BE2C (cell line): ENCODE results near the gene KIF18B.

Experiments
- DNase-seq: peaks from one replicate; pipeline ENCODE4 v3.0.0-alpha.2; 2020
- H3K27me3 ChIP-seq: fragments of 250-450 bp; sonication (Bioruptor Pico); 2 replicates; pipeline ENCODE4 v1.5.1; 2020; ENCODE audit warnings: mild to moderate bottlenecking
- H3K36me3 ChIP-seq: fragments of 250-450 bp; sonication (Bioruptor Pico); 2 replicates; pipeline ENCODE4 v1.5.1; 2020; ENCODE audit warnings: mild to moderate bottlenecking
- H3K4me1 ChIP-seq: fragments of 250-450 bp; sonication (Bioruptor Pico); 2 replicates; pipeline ENCODE4 v1.5.1; 2020
- H3K4me3 ChIP-seq: 2 replicates; pipeline ENCODE4 v1.5.1; 2011; ENCODE audit warnings: low read depth, low read length
- H3K9me3 ChIP-seq: fragments of 250-450 bp; sonication (Bioruptor Pico); 2 replicates; pipeline ENCODE4 v1.5.1; 2020
- TF ChIP-seq, protein P1 (sequence below): IDR thresholded peaks from 2 replicates; pipeline ENCODE4 v1.5.1; 2012; ENCODE audit warnings: mild to moderate bottlenecking, low read depth, low read length

The KIF18B gene

GRCh38 chr17:44906763-44907728 lies 40.5 kb downstream of the KIF18B start:
- Histone ChIP-seq H3K27me3 (no peaks in the 10 kb centered on the region), H3K36me3 (no peaks in the 10 kb centered on the region), H3K4me1 (peaks cover 16% of the 10 kb centered on the region), H3K9me3 (no peaks in the 10 kb centered on the region), H3K4me3 (no peak overlapping the region)
- TF ChIP-seq, protein P1, sequence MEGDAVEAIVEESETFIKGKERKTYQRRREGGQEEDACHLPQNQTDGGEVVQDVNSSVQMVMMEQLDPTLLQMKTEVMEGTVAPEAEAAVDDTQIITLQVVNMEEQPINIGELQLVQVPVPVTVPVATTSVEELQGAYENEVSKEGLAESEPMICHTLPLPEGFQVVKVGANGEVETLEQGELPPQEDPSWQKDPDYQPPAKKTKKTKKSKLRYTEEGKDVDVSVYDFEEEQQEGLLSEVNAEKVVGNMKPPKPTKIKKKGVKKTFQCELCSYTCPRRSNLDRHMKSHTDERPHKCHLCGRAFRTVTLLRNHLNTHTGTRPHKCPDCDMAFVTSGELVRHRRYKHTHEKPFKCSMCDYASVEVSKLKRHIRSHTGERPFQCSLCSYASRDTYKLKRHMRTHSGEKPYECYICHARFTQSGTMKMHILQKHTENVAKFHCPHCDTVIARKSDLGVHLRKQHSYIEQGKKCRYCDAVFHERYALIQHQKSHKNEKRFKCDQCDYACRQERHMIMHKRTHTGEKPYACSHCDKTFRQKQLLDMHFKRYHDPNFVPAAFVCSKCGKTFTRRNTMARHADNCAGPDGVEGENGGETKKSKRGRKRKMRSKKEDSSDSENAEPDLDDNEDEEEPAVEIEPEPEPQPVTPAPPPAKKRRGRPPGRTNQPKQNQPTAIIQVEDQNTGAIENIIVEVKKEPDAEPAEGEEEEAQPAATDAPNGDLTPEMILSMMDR, result no peak
- no peak for DNase-seq

- H3K4me3 ChIP-seq, result no peak overlapping the region
- no peaks in the 10 kb centered on the region for H3K36me3 ChIP-seq
- H3K9me3 ChIP-seq, result no peaks in the 10 kb centered on the region
- H3K4me1 ChIP-seq, result peaks cover 11% of the 10 kb centered on the region
- DNase-seq, result no peak
- H3K27me3 ChIP-seq, result no peaks in the 10 kb centered on the region
- TF ChIP-seq, protein P1, result no peak
Measured at GRCh38 chr17:44906010-44906646, 41.4 kb downstream of the KIF18B start.

DNA sequence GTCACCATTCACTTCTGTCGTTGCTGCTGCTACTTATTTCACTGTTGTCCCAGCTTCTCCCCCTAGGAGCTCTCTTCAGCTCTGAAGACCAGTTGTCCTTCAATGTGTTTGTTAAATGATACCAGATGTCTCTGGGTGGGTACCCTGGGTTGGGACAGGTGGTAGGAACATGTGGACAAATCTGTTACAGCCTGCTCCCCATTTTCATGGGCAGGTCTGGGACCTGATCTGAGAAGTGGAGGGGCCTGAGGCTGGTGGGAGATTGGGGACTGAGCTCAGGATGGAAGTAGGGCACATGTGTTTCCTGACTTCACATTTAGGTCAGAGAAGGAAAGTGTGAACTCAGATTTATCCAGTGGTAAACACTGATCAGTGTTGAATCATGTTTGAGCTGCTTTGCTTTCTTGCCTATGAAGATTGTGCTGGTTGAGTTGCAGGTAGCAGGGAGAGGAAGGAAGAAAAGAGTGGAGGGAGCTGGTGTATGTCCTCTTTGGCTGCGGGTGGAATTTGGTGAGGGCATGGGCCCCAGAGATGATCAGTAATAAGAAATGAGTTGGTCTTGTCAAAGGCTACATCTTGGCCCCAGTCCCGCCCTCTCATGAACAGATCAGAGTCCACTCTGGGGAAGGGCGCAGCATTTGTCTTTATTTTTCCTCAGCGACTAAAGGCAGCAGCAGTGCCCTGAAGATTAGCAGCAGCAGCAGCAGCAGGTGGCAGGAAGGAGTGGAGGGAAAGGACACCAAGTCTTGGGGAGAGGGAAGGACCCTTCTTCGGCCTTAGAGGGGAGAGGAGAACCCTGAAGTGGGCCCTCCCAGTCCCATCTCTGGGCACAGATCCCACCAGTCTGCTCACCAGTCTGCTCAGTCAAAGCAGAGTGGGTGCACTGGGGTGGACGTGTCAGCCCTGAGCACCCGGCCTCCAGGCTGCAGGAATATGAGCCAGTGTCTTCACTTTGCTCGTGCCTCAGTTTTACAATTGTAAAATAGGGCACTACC lies 42.3 kb downstream of the KIF18B start:
- Histone ChIP-seq H3K4me3 (no peak overlapping the region), H3K27me3 (no peaks in the 10 kb centered on the region), H3K9me3 (no peaks in the 10 kb centered on the region), H3K36me3 (no peaks in the 10 kb centered on the region), H3K4me1 (peaks cover 11% of the 10 kb centered on the region)
- TF ChIP-seq, protein P1, result no peak
- DNase-seq, result no peak

GRCh38 chr17:44904001-44904984 lies 43.3 kb downstream of the KIF18B start:
- TF ChIP-seq, protein P1, result no peak
- H3K36me3 ChIP-seq, result no peaks in the 10 kb centered on the region
- peaks cover 4% of the 10 kb centered on the region; the same call in 1 of the 2 replicates for H3K4me1 ChIP-seq
- no peaks in the 10 kb centered on the region for H3K27me3 ChIP-seq
- H3K9me3 ChIP-seq, result no peaks in the 10 kb centered on the region
- no peak for DNase-seq
- no peak overlapping the region for H3K4me3 ChIP-seq
